GM12874 (cell line): Measurements from ENCODE around the gene DHRS4L2.

Experiments
- CTCF ChIP-seq: IDR thresholded peaks from 2 replicates; pipeline ENCODE4 v1.5.1; 2011; ENCODE audit warnings: low read depth, mild to moderate bottlenecking, control low read depth, low read length, moderate library complexity; ENCODE audit not compliant: insufficient read depth

The DHRS4L2 gene

GRCh38 chr14:24036169-24036962, 47.6 kb downstream of the DHRS4L2 start:
- peak; percentile 81 for TF ChIP-seq CTCF

- TF ChIP-seq CTCF = no peak
Measured at GRCh38 chr14:24037658-24038037, 48.9 kb downstream of the DHRS4L2 start.

- TF ChIP-seq CTCF = no peak
Measured at GRCh38 chr14:24038686-24039085, 50.0 kb downstream of the DHRS4L2 start.

GRCh38 chr14:24040692-24041091, 52.0 kb downstream of the DHRS4L2 start:
- no peak for TF ChIP-seq CTCF

- no peak for TF ChIP-seq CTCF
Measured at GRCh38 chr14:24042746-24043145, 54.0 kb downstream of the DHRS4L2 start.

- TF ChIP-seq CTCF = no peak
Measured at GRCh38 chr14:24051176-24051788, 62.6 kb downstream of the DHRS4L2 start.

- no peak for TF ChIP-seq CTCF
Measured at GRCh38 chr14:24051789-24052655, 63.3 kb downstream of the DHRS4L2 start, which contains the start of gene CARMIL3. TSS of gene CARMIL3 (plus strand) at chr14:24052009. CDS start at chr14:24052154, 145 bp downstream.
